Spleen (tissue), 11 donors: Measurements from ENCODE around the gene SDCBP2. TPM values are rescaled to one million over a fixed set of nuclear protein-coding genes. Genes with fewer than 3 reads are reported as not detected.

ENCODE experiments used
- DNase-seq: peaks from one replicate; pipeline ENCODE4 v3.0.0-alpha.2; 2020
- H3K27ac ChIP-seq, 8 donors: fragments of 200-600 bp; sonication (generic) in 7 of 8; 1 replicate in 4 of 8; 2 replicates in 4 of 8; pipeline versions ENCODE4 v1.5.0 to v1.8.0; 2016 to 2021; ENCODE audit warnings: inconsistent platforms in 4 of 8, mild to moderate bottlenecking in 4 of 8, moderate library complexity in 1 of 8
- H3K27me3 ChIP-seq, 7 donors: fragments of 200-600 bp; sonication (generic) in 6 of 7; replicated peaks in 1 of 7; 1 replicate in 4 of 7; 2 replicates in 3 of 7; pipeline versions ENCODE4 v1.5.0 to v1.8.0; 2016 to 2021; ENCODE audit warnings: inconsistent platforms in 3 of 7, mild to moderate bottlenecking in 1 of 7
- H3K36me3 ChIP-seq, 6 donors: fragments of 200-600 bp; sonication (generic) in 5 of 6; 1 replicate in 4 of 6; 2 replicates in 2 of 6; pipeline versions ENCODE4 v1.5.0 to v1.8.0; 2016 to 2021; ENCODE audit warnings: inconsistent platforms in 2 of 6
- H3K4me1 ChIP-seq, 6 donors: fragments of 200-600 bp; sonication (generic) in 5 of 6; 1 replicate in 3 of 6; 2 replicates in 3 of 6; pipeline versions ENCODE4 v1.5.0 to v1.8.0; 2016 to 2021; ENCODE audit warnings: inconsistent platforms in 3 of 6
- H3K4me3 ChIP-seq, 8 donors: fragments of 200-600 bp; sonication (generic) in 7 of 8; 1 replicate in 4 of 8; 2 replicates in 4 of 8; pipeline versions ENCODE4 v1.5.0 to v1.8.0; 2016 to 2021; ENCODE audit warnings: inconsistent platforms in 4 of 8, mild to moderate bottlenecking in 4 of 8, moderate library complexity in 2 of 8
- H3K9me3 ChIP-seq, 8 donors: fragments of 200-600 bp; sonication (generic) in 7 of 8; 1 replicate in 4 of 8; 2 replicates in 4 of 8; pipeline versions ENCODE4 v1.5.0 to v1.8.0; 2016 to 2021; ENCODE audit warnings: inconsistent platforms in 4 of 8
- CTCF ChIP-seq, 11 experiments: fragments of 200-600 bp in 7 of 11; fragments of 450-650 bp in 4 of 11; sonication (generic) in 4 of 11; IDR thresholded peaks in 8 of 11; conservative IDR thresholded peaks in 3 of 11; 1 replicate in 7 of 11; 2 replicates in 4 of 11; pipeline versions ENCODE4 v1.4.0 to v1.8.0; 2016 to 2021; ENCODE audit warnings: antibody characterized with exemption in 11 of 11, inconsistent platforms in 4 of 11, mild to moderate bottlenecking in 1 of 11
- POLR2A ChIP-seq, 3 donors: fragments of 450-650 bp; IDR thresholded peaks; one replicate each; pipeline ENCODE4 v1.5.1; 2017; ENCODE audit warnings: antibody characterized with exemption in 3 of 3, mild to moderate bottlenecking in 1 of 3
- POLR2AphosphoS5 ChIP-seq, 3 donors: sonication (generic); formaldehyde crosslinking; IDR thresholded peaks; one replicate each; pipeline ENCODE4 v1.5.1; 2017; ENCODE audit warnings: antibody characterized with exemption in 3 of 3
- WGBS, 5 donors: extraction: QIAGEN DNeasy Blood & Tissue Kit in 3 of 5; methylation state at CpG; one replicate each; pipeline versions ENCODE4 v1.1.5 to v1.1.7; 2013 to 2018; 5-methylcytosine and 5-hydroxymethylcytosine counted together
- intact Hi-C: fragments of 100-400 bp; cut with DNase I; formaldehyde crosslinking; loops from one replicate; pipeline ENCODE4 v1.15.0; 2023; ENCODE audit warnings: low total_unique reads
- polyA plus RNA-seq, 3 donors: library from polyadenylated mRNA; stranded (reverse); fragments of 200-250 nt; gene quantifications; one replicate each; pipeline ENCODE4 v1.2.1, GENCODE V29; 2013
- total RNA-seq, 7 donors: library from RNA; depleted of rRNA in 3 of 7; stranded (reverse); fragments of >200 nt in 3 of 7; fragmentation: NEBNext Ultra II Directional in 4 of 7; extraction: Animal tissue kit (Norgen Biotek cat#: 25700) in 4 of 7; gene quantifications; one replicate each; pipeline versions ENCODE4 v1.1.0 to v1.2.1, GENCODE V29; 2016 to 2021
- donor health status: healthy with polysubstance abuse.
- donor health status: DM: no; HTN: no; CAD: no; lungs with moderate emphysema.
- donor health status: DM: no; HTN: no; CAD: no.
- donor health status: Bipolar disorder and iron deficiency.
- donor health status: healthy.
- donor health status: DM: no; HTN: no; CAD: no.
- donor health status: DM: yes; HTN: yes; CAD: no.

Gene SDCBP2
- total and polyA plus RNA-seq, 10 donors, result 2.0 to 7.1 (median 3.3) TPM

GRCh38 chr20:1280195-1281102 is 48.5 kb downstream of the SDCBP2 start:
- H3K9me3 ChIP-seq, result no peaks in the 10 kb centered on the region
- TF ChIP-seq POLR2AphosphoS5 (IDR thresholded peaks at IDR 0.05) (no peak), CTCF (IDR thresholded peaks at IDR 0.05 in 8 of 11, conservative IDR thresholded peaks at IDR 0.05 in 3 of 11) (no peak), POLR2A (IDR thresholded peaks at IDR 0.05) (no peak)
- no peaks in the 10 kb centered on the region for H3K27me3 ChIP-seq
- no peak overlapping the region for H3K27ac ChIP-seq
- H3K4me1 ChIP-seq, result no peaks in the 10 kb centered on the region
- 73 to 87% (median 84%) methylated on average over 6 of the region's 6 CpGs for WGBS, 5 donors
- no peaks in the 10 kb centered on the region for H3K36me3 ChIP-seq
- no peak for DNase-seq
- intact Hi-C loops, result no loop called here
- no peak overlapping the region for H3K4me3 ChIP-seq

GRCh38 chr20:1278993-1279392 is 49.9 kb downstream of the SDCBP2 start:
- Histone ChIP-seq H3K4me3 (no peak overlapping the region), H3K36me3 (no peaks in the 10 kb centered on the region)
- WGBS, 5 donors, result 74 to 81% (median 77%) methylated on average over 4 of the region's 4 CpGs

GRCh38 chr20:1277529-1278322 is 51.2 kb downstream of the SDCBP2 start:
- H3K27me3 ChIP-seq, result no peaks in the 10 kb centered on the region
- TF ChIP-seq POLR2AphosphoS5 (IDR thresholded peaks at IDR 0.05), result no peak
- no peak for TF ChIP-seq CTCF (IDR thresholded peaks at IDR 0.05 in 8 of 11, conservative IDR thresholded peaks at IDR 0.05 in 3 of 11)
- no peak for TF ChIP-seq POLR2A (IDR thresholded peaks at IDR 0.05)
- no peak overlapping the region for H3K27ac ChIP-seq
- DNase-seq, result no peak
- H3K4me1 ChIP-seq, result no peaks in the 10 kb centered on the region
- no peaks in the 10 kb centered on the region for H3K36me3 ChIP-seq
- WGBS, 5 donors, result 86 to 96% (median 94%) methylated on average over 8 of the region's 8 CpGs
- intact Hi-C loops, result no loop called here
- H3K9me3 ChIP-seq, result no peaks in the 10 kb centered on the region
- H3K4me3 ChIP-seq, result no peak overlapping the region

More at GRCh38 chr20:1278993-1279392, 49.9 kb downstream of the SDCBP2 start:
- Histone ChIP-seq H3K27ac (no peak overlapping the region), H3K27me3 (no peaks in the 10 kb centered on the region), H3K9me3 (no peaks in the 10 kb centered on the region), H3K4me1 (no peaks in the 10 kb centered on the region)
- DNase-seq, result no peak
- intact Hi-C loops, result no loop called here
- TF ChIP-seq CTCF (IDR thresholded peaks at IDR 0.05 in 8 of 11, conservative IDR thresholded peaks at IDR 0.05 in 3 of 11), result no peak
- TF ChIP-seq POLR2A (IDR thresholded peaks at IDR 0.05), result no peak
- TF ChIP-seq POLR2AphosphoS5 (IDR thresholded peaks at IDR 0.05), result no peak

GRCh38 chr20:1275919-1276318 is 53.0 kb downstream of the SDCBP2 start:
- 76 to 82% (median 80%) methylated on average over 2 of the region's 2 CpGs; no CpG with 5 or more reads in 1 of the 5 donors for WGBS, 5 donors
- no peaks in the 10 kb centered on the region for H3K27me3 ChIP-seq
- TF ChIP-seq POLR2AphosphoS5 (IDR thresholded peaks at IDR 0.05), result no peak
- no peak for TF ChIP-seq CTCF (IDR thresholded peaks at IDR 0.05 in 8 of 11, conservative IDR thresholded peaks at IDR 0.05 in 3 of 11)
- no peak for TF ChIP-seq POLR2A (IDR thresholded peaks at IDR 0.05)
- H3K9me3 ChIP-seq, result no peaks in the 10 kb centered on the region
- no peaks in the 10 kb centered on the region for H3K4me1 ChIP-seq
- no peak for DNase-seq
- no peaks in the 10 kb centered on the region for H3K36me3 ChIP-seq
- no peak overlapping the region for H3K4me3 ChIP-seq
- intact Hi-C loops, result no loop called here
- no peak overlapping the region for H3K27ac ChIP-seq
